Heart left ventricle (tissue), 16 donors: ENCODE results near the gene AKAP6. TPM values are rescaled to one million over a fixed set of nuclear protein-coding genes. Genes with fewer than 3 reads are reported as not detected.

Experiments used
- ATAC-seq, 4 donors: fragments of 200-7000 bp; cut with Tn5 transposase; one replicate each; pipeline ENCODE4 v1.9.1; 2020 to 2022; ENCODE audit warnings: moderate library complexity in 4 of 4, mild to moderate bottlenecking in 3 of 4, moderate number of reproducible peaks in 1 of 4
- DNase-seq, 5 donors: peaks; one replicate each; pipeline ENCODE4 v3.0.0-alpha.2; 2020
- H3K27ac ChIP-seq, 12 donors: fragments of 200-600 bp; sonication (generic) in 4 of 12; one replicate each; pipeline versions ENCODE4 v1.5.0 to v1.8.0; 2016 to 2022; ENCODE audit warnings: mild to moderate bottlenecking in 2 of 12
- H3K27me3 ChIP-seq, 9 donors: fragments of 200-600 bp; sonication (generic) in 2 of 9; one replicate each; pipeline versions ENCODE4 v1.5.1 to v1.8.0; 2016 to 2022; ENCODE audit warnings: mild to moderate bottlenecking in 3 of 9
- H3K36me3 ChIP-seq, 9 donors: fragments of 200-600 bp; sonication (generic) in 2 of 9; one replicate each; pipeline versions ENCODE4 v1.5.0 to v1.8.0; 2018 to 2022; ENCODE audit warnings: mild to moderate bottlenecking in 2 of 9
- H3K4me1 ChIP-seq, 12 donors: fragments of 200-600 bp; sonication (generic) in 4 of 12; one replicate each; pipeline versions ENCODE4 v1.5.0 to v1.8.0; 2016 to 2022; ENCODE audit warnings: mild to moderate bottlenecking in 3 of 12
- H3K4me3 ChIP-seq, 12 donors: fragments of 200-600 bp; sonication (generic) in 4 of 12; one replicate each; pipeline versions ENCODE4 v1.5.0 to v1.8.0; 2017 to 2022; ENCODE audit warnings: mild to moderate bottlenecking in 9 of 12, moderate library complexity in 4 of 12
- H3K9me3 ChIP-seq, 12 donors: fragments of 200-600 bp; sonication (generic) in 4 of 12; one replicate each; pipeline versions ENCODE4 v1.5.0 to v1.8.0; 2016 to 2022; ENCODE audit warnings: mild to moderate bottlenecking in 1 of 12
- CTCF ChIP-seq, 12 donors: fragments of 200-600 bp; sonication (generic) in 4 of 12; IDR thresholded peaks; one replicate each; pipeline versions ENCODE4 v1.5.0 to v1.8.0; 2018 to 2022; ENCODE audit warnings: antibody characterized with exemption in 12 of 12, mild to moderate bottlenecking in 5 of 12
- POLR2A ChIP-seq, 2 donors: fragments of 450-650 bp; IDR thresholded peaks; one replicate each; pipeline ENCODE4 v1.6.1; 2017; ENCODE audit warnings: antibody characterized with exemption in 2 of 2, mild to moderate bottlenecking in 2 of 2, moderate library complexity in 2 of 2
- WGBS, 4 donors: extraction: QIAGEN DNeasy Blood & Tissue Kit in 2 of 4; methylation state at CpG; one replicate each; pipeline versions ENCODE4 v1.1.5 to v1.1.7; 2013 to 2018; 5-methylcytosine and 5-hydroxymethylcytosine counted together
- intact Hi-C, 10 donors: fragments of 100-400 bp; cut with DNase I; formaldehyde crosslinking; loops; one replicate each; pipeline versions ENCODE4 v1.11.1 to v1.14.2; 2022
- polyA plus RNA-seq, 2 donors: library from polyadenylated mRNA; stranded (reverse); fragments of 200-250 nt; gene quantifications; one replicate each; pipeline ENCODE4 v1.2.3, GENCODE V29; 2013
- total RNA-seq, 9 donors: library from RNA; depleted of rRNA in 2 of 9; stranded (reverse); fragments of >200 nt in 2 of 9; fragmentation: NEBNext Ultra II Directional in 3 of 9; extraction: Animal tissue kit (Norgen Biotek cat#: 25700) in 3 of 9; gene quantifications; one replicate each; pipeline versions ENCODE4 v1.1.0 to v1.2.4, GENCODE V29; 2016 to 2023
- donor health status: ischemic (EF 13 %, LVEDD 7.1; RV severe dilation, severe dysfunction).
- donor health status: healthy with polysubstance abuse.
- donor health status: DM: no; HTN: yes; CAD: no.
- donor health status: DM: no; HTN: no; CAD: no.
- donor health status: ischemic (EF 25% LVEDD 6.9; RV normal size, moderate dysfunction).
- donor health status: ischemic (EF 25% LVEDD 5.7; RV mildly dilated, moderate dysfunction).
- donor health status: healthy.
- donor health status: DM: yes; HTN: yes; CAD: no.
- donor health status: ischemic (EF 35%, LVEDD 5.7; RV mildly dilated, moderate dysfunction).
- donor health status: nonischemic (EF 11% LVEDD 7.7; RV severe dilation, severe dysfunction).
- donor health status: DM: yes; HTN: yes; CAD: no.
- donor health status: PGD.
- donor health status: ischemic (EF 29% LVEDD 5.4; RV normal size, mild dysfunction).
- donor health status: nonischemic (EF 23%, LVEDD 6.1; RV moderate dilation, normal function).

The AKAP6 gene
- total and polyA plus RNA-seq, 11 donors: 20.4 to 303 (median 206) TPM

- TF ChIP-seq POLR2A (IDR thresholded peaks at IDR 0.05) (no peak), CTCF (IDR thresholded peaks at IDR 0.05) (no peak)
- intact Hi-C loops: no loop called here
- ATAC-seq (no peak), DNase-seq (no peak)
- Histone ChIP-seq H3K27ac (no peak overlapping the region), H3K4me1 (peaks cover 0 to 19% (median 0%) of the 10 kb centered on the region in 12 donors), H3K9me3 (no peaks in the 10 kb centered on the region), H3K27me3 (no peaks in the 10 kb centered on the region), H3K36me3 (peaks cover 0 to 24% (median 5%) of the 10 kb centered on the region in 9 donors), H3K4me3 (no peak overlapping the region)
Observed at GRCh38 chr14:32770422-32770821, 441.3 kb downstream of the AKAP6 start.

- H3K9me3 ChIP-seq: no peaks in the 10 kb centered on the region
- 55 to 75% (median 62%) methylated on average over 2 of the region's 2 CpGs for WGBS, 4 donors
Observed at GRCh38 chr14:32774214-32774613, 445.1 kb downstream of the AKAP6 start.

DNA sequence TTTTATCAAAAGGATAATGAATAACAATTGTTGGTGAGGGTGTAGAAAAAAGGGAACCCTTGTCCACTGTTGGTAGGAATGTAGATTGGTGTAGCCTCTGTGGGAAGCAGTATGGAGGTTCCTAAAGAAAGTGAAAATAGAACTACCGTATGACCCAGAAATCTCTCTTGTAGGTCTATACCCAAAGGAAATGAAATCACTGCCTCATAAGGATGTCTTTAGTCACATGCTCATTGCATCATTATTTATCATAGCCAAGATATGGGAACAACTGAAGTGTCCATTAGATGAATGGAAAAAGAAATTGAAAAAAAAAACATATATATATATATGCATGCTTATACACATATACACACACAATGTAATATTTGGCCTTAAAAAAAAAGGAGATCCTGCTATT lies 450.7 kb downstream of the AKAP6 start:
- DNase-seq: no peak
- TF ChIP-seq CTCF (IDR thresholded peaks at IDR 0.05): no peak
- TF ChIP-seq POLR2A (IDR thresholded peaks at IDR 0.05): no peak
- WGBS, 4 donors: 55 to 69% (median 58%) methylated on average over 1 of the region's 1 CpG
- H3K36me3 ChIP-seq: peaks cover 0 to 27% (median 0%) of the 10 kb centered on the region in 9 donors
- no peak overlapping the region for H3K4me3 ChIP-seq
- H3K27ac ChIP-seq: no peak overlapping the region
- no peaks in the 10 kb centered on the region for H3K27me3 ChIP-seq
- H3K9me3 ChIP-seq: no peaks in the 10 kb centered on the region
- no peak for ATAC-seq
- H3K4me1 ChIP-seq: no peaks in the 10 kb centered on the region
- intact Hi-C loops: no loop called here

More at GRCh38 chr14:32774214-32774613, 445.1 kb downstream of the AKAP6 start:
- no peak for ATAC-seq
- DNase-seq: no peak
- peaks cover 0 to 19% (median 0%) of the 10 kb centered on the region in 12 donors for H3K4me1 ChIP-seq
- H3K27me3 ChIP-seq: no peaks in the 10 kb centered on the region
- no peak overlapping the region for H3K4me3 ChIP-seq
- TF ChIP-seq CTCF (IDR thresholded peaks at IDR 0.05) (no peak), POLR2A (IDR thresholded peaks at IDR 0.05) (no peak)
- no peak overlapping the region for H3K27ac ChIP-seq
- H3K36me3 ChIP-seq: peaks cover 0 to 29% (median 5%) of the 10 kb centered on the region in 9 donors
- intact Hi-C loops: no loop called here

DNA sequence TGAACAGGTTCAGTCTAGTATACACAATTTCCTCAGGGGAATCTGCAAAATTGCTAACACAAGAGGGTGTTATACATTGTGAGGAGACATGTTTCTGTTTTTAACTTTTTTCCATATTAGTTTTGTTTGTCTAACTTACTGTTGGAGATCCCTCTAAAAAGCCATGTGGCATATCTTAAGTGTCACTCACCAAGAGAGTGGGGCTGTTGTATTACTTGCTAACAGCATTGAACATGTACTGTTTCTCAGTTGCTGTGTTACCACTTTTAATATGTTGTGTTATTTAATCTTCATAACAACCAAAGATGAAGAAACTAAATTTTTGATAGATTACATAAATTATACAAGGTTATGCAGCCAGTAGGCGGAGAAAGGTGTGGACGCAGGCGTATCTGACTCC lies 455.3 kb downstream of the AKAP6 start:
- Histone ChIP-seq H3K9me3 (no peaks in the 10 kb centered on the region), H3K36me3 (peaks cover 0 to 27% (median 0%) of the 10 kb centered on the region in 9 donors), H3K27me3 (no peaks in the 10 kb centered on the region), H3K4me3 (no peak overlapping the region), H3K4me1 (no peaks in the 10 kb centered on the region), H3K27ac (no peak overlapping the region)
- peak; percentile 38 to 53 (median 50) for ATAC-seq
- intact Hi-C loops: no loop called here
- TF ChIP-seq CTCF (IDR thresholded peaks at IDR 0.05): no peak
- no peak for DNase-seq
- 94 to 95% (median 95%) methylated on average over 3 of the region's 3 CpGs for WGBS, 4 donors
